Karpas-422 (cell line): ENCODE data around the gene PKNOX2. TPM values are rescaled to one million over a fixed set of nuclear protein-coding genes. Genes with fewer than 3 reads are reported as not detected.

Experiments used
- DNase-seq: peaks from one replicate; pipeline ENCODE4 v3.0.0-alpha.2; 2015
- H2AFZ ChIP-seq: fragments of 200-600 bp; sonication (generic); 2 replicates; pipeline ENCODE4 v1.6.1; 2014; ENCODE audit warnings: antibody characterized with exemption, low read length, mixed read lengths
- H3K27ac ChIP-seq: fragments of 200-600 bp; sonication (generic); 2 replicates; pipeline ENCODE4 v1.5.1; 2014; ENCODE audit warnings: mild to moderate bottlenecking, low read length, moderate library complexity
- H3K27me3 ChIP-seq: fragments of 200-600 bp; sonication (generic); 2 replicates; pipeline ENCODE4 v1.6.1; 2014; ENCODE audit warnings: low read length, mixed read lengths
- H3K36me3 ChIP-seq: fragments of 200-600 bp; sonication (generic); 2 replicates; pipeline ENCODE4 v1.6.1; 2014; ENCODE audit warnings: low read length, mixed read lengths; ENCODE audit not compliant: insufficient read depth
- H3K4me1 ChIP-seq: fragments of 200-600 bp; sonication (generic); 2 replicates; pipeline ENCODE4 v1.6.1; 2014; ENCODE audit warnings: mild to moderate bottlenecking, low read length, mixed read lengths
- H3K4me2 ChIP-seq: fragments of 200-600 bp; sonication (generic); 2 replicates; pipeline ENCODE4 v1.6.1; 2014; ENCODE audit warnings: low read length, low read depth, mild to moderate bottlenecking; ENCODE audit not compliant: poor library complexity, severe bottlenecking
- H3K4me3 ChIP-seq: fragments of 200-600 bp; sonication (generic); 2 replicates; pipeline ENCODE4 v1.5.1; 2014; ENCODE audit warnings: mild to moderate bottlenecking, antibody characterized with exemption, low read length, mixed read lengths
- H3K79me2 ChIP-seq: fragments of 200-600 bp; sonication (generic); 2 replicates; pipeline ENCODE4 v1.6.1; 2014; ENCODE audit warnings: mild to moderate bottlenecking, low read length, mixed read lengths
- H3K9ac ChIP-seq: fragments of 200-600 bp; sonication (generic); 2 replicates; pipeline ENCODE4 v1.6.0; 2014; ENCODE audit warnings: low read length
- H3K9me2 ChIP-seq: fragments of 200-600 bp; sonication (generic), shearing (Covaris generic); replicated peaks from 2 replicates; pipeline ENCODE4 v1.6.0; 2014; ENCODE audit warnings: mild to moderate bottlenecking, low read length, moderate library complexity; ENCODE audit not compliant: insufficient read depth
- H3K9me3 ChIP-seq: fragments of 300-700, 200-600 bp; sonication (generic); 2 replicates; pipeline ENCODE4 v1.6.1; 2014; ENCODE audit warnings: low read length, mixed read lengths
- H4K20me1 ChIP-seq: fragments of 200-600 bp; sonication (generic); 2 replicates; pipeline ENCODE4 v1.6.1; 2014; ENCODE audit warnings: mild to moderate bottlenecking, antibody characterized with exemption, low read length, low read depth; ENCODE audit not compliant: insufficient read depth
- total RNA-seq: library from RNA; depleted of rRNA; stranded (reverse); fragments of >200 nt; shearing (Covaris generic); gene quantifications from 2 replicates; pipeline ENCODE4 v1.2.3, GENCODE V29; 2014; ENCODE audit warnings: low replicate concordance

The PKNOX2 gene
- total RNA-seq, 1 experiment from 2014 or later, result 1.5 TPM

DNA sequence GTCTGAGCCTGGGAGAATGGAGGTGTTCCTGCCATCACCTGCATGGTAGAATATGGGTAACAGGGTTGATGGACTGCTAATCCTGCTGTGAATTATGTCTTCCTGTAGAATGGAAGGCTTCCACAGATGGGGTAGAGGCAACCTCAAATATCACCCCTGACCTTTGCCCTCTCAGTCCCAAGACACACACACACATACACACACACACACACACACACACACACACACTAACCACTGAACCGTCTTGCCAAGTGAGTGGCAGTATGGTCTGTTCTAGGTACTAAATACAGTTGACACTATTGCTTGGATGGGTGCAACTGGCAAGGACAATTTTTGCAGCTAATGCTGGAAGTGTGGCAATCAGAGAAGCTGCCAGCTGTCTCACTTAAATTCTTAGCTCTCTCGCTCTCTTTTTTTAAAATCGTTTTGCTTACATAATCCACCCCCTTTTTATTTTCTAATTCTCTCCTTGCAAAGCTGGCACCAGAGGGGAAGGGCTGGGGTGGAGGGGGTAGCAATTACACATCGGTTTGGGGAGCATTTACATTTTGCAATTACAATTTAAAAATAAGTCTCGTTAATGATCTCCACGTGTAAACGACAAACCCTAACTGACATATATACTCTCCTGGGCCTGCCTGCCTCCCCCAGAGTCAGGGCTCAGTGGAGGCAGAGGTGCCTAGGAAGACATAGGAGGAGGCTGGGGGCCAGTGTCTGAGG lies 169.0 kb downstream of the PKNOX2 start:
- H2AFZ ChIP-seq, result no peak overlapping the region

GRCh38 chr11:125335106-125335505 lies 170.6 kb downstream of the PKNOX2 start:
- Histone ChIP-seq H3K4me1 (peaks cover 76% of the 10 kb centered on the region), H3K4me2 (peak overlapping the region; percentile 58), H3K27me3 (no peaks in the 10 kb centered on the region), H3K27ac (peak overlapping the region; percentile 95), H3K9me3 (no peaks in the 10 kb centered on the region), H3K9ac (peak overlapping the region; percentile 37; the same call in 1 of the 2 replicates), H4K20me1 (no peaks in the 10 kb centered on the region), H3K4me3 (no peak overlapping the region), H3K79me2 (no peaks in the 10 kb centered on the region), H3K9me2 (no peaks in the 10 kb centered on the region), H3K36me3 (no peaks in the 10 kb centered on the region), H2AFZ (peak overlapping the region; percentile 69; the same call in 1 of the 2 replicates)
- DNase-seq, result no peak

More for the DNA sequence above, 169.0 kb downstream of the PKNOX2 start:
- H4K20me1 ChIP-seq, result no peaks in the 10 kb centered on the region
- DNase-seq, result peak; percentile 83
- no peaks in the 10 kb centered on the region for H3K9me2 ChIP-seq
- H3K27ac ChIP-seq, result peak overlapping the region; percentile 95
- H3K9ac ChIP-seq, result peak overlapping the region; percentile 69
- peak overlapping the region; percentile 38; the same call in 1 of the 2 replicates for H3K4me3 ChIP-seq
- no peaks in the 10 kb centered on the region for H3K27me3 ChIP-seq
- no peaks in the 10 kb centered on the region for H3K79me2 ChIP-seq
- H3K4me2 ChIP-seq, result peak overlapping the region; percentile 58
- no peaks in the 10 kb centered on the region for H3K9me3 ChIP-seq
- no peaks in the 10 kb centered on the region for H3K36me3 ChIP-seq
- H3K4me1 ChIP-seq, result peaks cover 79% of the 10 kb centered on the region

DNA sequence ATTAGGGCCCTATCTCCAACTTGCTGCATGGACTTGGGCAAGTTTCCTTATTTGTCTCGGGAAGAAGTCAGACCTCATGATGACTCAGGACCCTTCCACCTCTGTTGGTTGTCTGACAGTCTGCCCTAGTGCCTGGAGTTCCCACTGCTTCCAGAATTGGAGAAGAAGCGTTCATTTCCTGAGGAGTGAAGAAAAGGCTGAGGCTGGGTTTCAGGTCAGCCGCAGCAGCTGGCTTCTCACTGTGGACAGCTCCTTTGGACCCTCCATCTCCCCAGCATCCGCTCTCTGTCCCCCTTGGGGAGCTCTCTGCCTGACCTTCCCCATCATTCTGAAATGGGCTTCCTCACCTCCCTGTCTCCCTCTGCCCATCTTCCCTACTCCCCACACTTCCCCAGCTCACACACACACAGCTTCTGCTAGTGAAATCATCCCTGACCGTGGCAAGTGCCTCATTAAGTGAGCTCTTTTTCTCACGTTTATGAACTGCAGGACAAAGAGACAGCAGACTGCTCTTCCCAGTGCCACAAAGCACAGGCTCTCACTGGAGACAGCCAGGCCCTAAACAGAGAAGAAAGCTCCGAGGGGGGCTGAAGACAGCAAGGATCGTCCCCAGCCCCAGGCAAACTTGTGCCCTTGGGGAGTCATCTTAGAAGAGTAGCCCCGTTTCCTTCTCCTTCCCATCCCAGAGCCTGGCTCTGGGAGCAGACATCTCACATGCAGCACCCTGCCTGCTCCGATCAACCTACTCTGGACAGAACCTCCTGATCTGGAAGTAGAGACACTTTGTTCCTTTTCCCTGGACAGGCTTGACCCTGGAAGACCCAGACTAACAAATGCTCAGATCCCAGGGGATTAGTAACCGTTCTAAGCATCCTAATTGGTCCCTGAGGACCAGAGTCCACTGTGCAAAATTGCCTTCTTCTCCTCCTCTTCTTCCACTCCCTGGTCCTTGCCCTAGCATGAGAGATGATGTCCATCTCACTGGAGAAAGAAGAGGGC lies 173.6 kb downstream of the PKNOX2 start:
- Histone ChIP-seq H3K36me3 (no peaks in the 10 kb centered on the region), H3K27me3 (no peaks in the 10 kb centered on the region), H3K4me1 (peaks cover 52% of the 10 kb centered on the region), H3K9me3 (no peaks in the 10 kb centered on the region), H3K9ac (no peak overlapping the region; the same call in 1 of the 2 replicates), H4K20me1 (no peaks in the 10 kb centered on the region), H3K27ac (no peak overlapping the region), H3K9me2 (no peaks in the 10 kb centered on the region), H3K79me2 (no peaks in the 10 kb centered on the region), H3K4me2 (no peak overlapping the region), H2AFZ (no peak overlapping the region), H3K4me3 (no peak overlapping the region)
- no peak for DNase-seq

DNA sequence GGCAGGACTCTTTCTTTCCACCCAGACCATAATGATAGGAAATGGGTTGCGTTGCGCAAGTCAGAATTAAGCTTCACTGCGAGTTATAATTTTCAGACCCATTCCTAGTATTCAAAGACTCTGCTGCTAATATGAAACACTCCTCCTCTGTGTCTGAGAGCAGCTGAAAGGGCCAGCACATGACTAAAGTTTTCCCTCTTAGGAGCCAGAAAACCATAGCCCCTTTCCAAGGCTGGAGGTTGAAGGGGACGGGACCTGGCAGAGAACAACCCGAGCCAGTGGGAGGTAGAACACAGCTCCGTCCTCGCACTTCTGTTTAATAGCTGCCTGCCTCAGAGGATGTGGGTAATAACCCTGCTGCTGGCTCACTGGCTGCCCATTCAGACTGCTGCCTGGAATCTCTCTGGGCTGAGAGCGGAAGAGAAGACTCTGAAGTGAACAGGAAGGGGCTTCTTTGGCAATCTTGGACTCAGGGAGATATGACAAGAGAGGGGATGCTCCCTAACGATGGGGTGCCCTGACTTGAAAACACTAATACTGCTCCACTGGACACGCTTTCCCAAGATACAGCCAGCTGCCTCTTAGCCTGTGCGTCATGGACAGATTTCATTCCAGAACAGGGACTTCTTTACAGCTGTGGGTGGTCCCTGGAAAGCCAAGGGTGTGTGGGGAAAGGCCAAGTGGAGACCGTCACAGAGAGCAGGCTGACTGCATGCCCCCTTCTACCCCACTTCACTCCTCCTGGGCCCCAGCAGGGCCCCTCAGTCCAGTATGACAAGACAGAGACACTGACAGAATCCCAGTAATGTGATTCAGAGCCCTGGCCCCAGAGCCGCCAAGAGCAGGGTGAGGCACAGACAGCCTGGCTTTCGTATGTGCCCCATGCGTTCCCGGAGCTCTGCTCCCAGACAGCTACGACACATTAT lies 174.6 kb downstream of the PKNOX2 start:
- Histone ChIP-seq H3K4me3 (no peak overlapping the region), H3K36me3 (no peaks in the 10 kb centered on the region), H3K9ac (no peak overlapping the region), H2AFZ (no peak overlapping the region), H3K27ac (no peak overlapping the region), H3K4me2 (no peak overlapping the region), H3K79me2 (no peaks in the 10 kb centered on the region), H3K27me3 (no peaks in the 10 kb centered on the region), H3K4me1 (peaks cover 42% of the 10 kb centered on the region), H4K20me1 (no peaks in the 10 kb centered on the region), H3K9me2 (no peaks in the 10 kb centered on the region), H3K9me3 (no peaks in the 10 kb centered on the region)
- DNase-seq, result no peak

DNA sequence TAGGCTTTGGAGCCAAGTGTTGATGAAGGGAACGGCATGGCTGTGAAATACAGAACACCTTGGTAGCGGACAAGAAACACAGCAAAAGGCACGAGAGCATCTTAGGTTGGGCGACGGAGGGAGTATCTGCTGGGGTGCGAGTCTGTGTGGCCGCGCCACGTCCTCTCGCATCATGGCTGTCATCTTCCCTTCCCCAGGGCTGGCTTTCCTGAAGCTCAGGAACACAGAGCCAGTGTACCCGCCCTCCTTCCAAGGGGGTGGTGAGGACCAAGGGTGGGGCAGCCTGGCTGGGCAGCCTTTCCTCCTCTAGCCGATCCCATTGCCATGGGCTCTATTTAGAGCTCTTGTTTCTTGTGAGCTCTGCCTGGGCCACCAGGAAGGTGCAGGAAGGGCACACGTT lies 177.1 kb downstream of the PKNOX2 start:
- Histone ChIP-seq H4K20me1 (no peaks in the 10 kb centered on the region), H3K4me1 (peaks cover 37% of the 10 kb centered on the region), H3K27ac (no peak overlapping the region), H3K27me3 (no peaks in the 10 kb centered on the region), H3K9me3 (no peaks in the 10 kb centered on the region), H3K4me2 (no peak overlapping the region), H3K9ac (no peak overlapping the region), H3K79me2 (no peaks in the 10 kb centered on the region), H3K36me3 (no peaks in the 10 kb centered on the region), H3K4me3 (no peak overlapping the region), H2AFZ (no peak overlapping the region), H3K9me2 (no peaks in the 10 kb centered on the region)
- no peak for DNase-seq

DNA sequence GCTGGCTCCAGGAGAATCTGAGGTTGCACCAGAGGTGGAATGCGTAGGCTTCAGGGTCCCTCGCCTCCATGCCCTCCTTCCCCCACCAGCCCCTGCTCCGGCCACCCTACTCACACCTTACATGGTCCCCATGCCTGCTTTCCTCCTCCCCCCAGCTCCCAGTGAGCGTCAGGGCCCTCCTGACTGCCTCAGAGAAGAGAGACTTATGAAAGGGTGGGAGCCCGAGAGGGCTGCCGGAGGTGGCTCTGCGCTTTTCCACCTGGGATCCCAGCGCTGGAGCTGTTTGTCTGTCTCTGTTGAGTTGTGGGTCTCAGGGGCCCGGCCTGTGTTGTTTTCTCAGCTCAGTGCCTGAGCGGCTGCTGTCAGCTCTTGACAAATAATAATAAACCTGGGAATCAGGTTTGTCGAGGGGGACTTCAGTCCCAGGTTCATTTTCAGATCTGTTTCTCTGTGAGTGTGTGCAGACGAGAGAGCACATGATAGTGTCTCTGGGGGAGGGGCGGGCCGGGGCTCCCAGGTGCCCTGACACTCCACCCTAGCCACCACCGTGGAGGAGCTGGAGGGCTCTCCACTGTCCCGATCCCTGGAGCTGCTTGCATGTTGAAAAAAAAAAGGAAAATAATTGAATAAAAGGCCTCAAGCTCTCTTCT lies 177.9 kb downstream of the PKNOX2 start:
- Histone ChIP-seq H3K9ac (no peak overlapping the region), H3K9me3 (no peaks in the 10 kb centered on the region), H4K20me1 (no peaks in the 10 kb centered on the region), H3K79me2 (no peaks in the 10 kb centered on the region), H3K27me3 (no peaks in the 10 kb centered on the region), H3K9me2 (no peaks in the 10 kb centered on the region), H3K4me1 (peaks cover 35% of the 10 kb centered on the region), H2AFZ (no peak overlapping the region), H3K27ac (no peak overlapping the region), H3K4me2 (no peak overlapping the region), H3K4me3 (no peak overlapping the region), H3K36me3 (no peaks in the 10 kb centered on the region)
- no peak for DNase-seq

DNA sequence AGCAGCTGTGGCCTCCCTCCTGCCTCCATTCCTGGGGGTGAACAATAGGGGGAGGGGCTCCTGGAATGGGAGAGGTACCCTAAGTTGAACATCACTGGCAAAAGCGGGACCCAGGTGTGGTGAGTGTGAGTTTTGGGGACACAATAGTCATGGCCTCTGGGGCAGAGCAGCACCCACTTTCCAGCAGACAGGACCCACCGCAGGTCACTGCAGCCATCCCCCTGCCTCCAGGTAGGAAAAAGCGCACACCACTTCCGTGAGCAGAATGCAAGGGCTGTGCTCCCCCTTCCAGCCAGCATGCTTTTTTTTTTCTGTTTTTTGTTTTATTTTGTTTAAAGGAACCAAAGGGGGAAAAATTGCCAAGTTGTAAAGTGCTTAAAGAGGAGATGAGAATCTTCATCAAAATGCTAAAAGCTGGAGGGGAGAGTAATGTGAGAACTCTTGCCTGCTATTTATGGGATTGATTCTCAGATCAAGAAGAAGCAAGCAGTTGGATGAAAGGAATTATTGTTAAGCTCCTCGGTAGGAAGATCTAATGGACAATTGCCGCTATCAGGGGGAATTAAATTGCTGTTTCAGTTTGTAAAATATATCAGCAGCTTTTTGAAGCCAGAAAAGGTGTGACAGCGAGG lies 178.7 kb downstream of the PKNOX2 start:
- DNase-seq, result no peak
- Histone ChIP-seq H3K36me3 (no peaks in the 10 kb centered on the region), H3K27ac (no peak overlapping the region), H3K4me3 (no peak overlapping the region), H2AFZ (no peak overlapping the region), H4K20me1 (no peaks in the 10 kb centered on the region), H3K4me2 (no peak overlapping the region), H3K79me2 (no peaks in the 10 kb centered on the region), H3K9ac (no peak overlapping the region), H3K27me3 (no peaks in the 10 kb centered on the region), H3K4me1 (peaks cover 35% of the 10 kb centered on the region), H3K9me2 (no peaks in the 10 kb centered on the region), H3K9me3 (no peaks in the 10 kb centered on the region)
